Measurements from ENCODE around the gene GBX2. TPM values are rescaled to one million over a fixed set of nuclear protein-coding genes. Genes with fewer than 3 reads are reported as not detected.

GBX2 gene
- total RNA-seq, 1 donor from 2014 or later: not detected

- DNase-seq (ENCODE audit: low read depth) (peak; percentile 46), FAIRE-seq (no peak)
- Histone ChIP-seq H3K27me3 (ENCODE audit: control insufficient read depth, insufficient read depth, low read length) (peaks cover 3% of the 10 kb centered on the region), H3K4me3 (ENCODE audit: low read depth, low read length) (no peak overlapping the region), H3K36me3 (ENCODE audit: control insufficient read depth, insufficient read depth, low read length) (no peaks in the 10 kb centered on the region)
- peak; percentile 60 for TF ChIP-seq CTCF (IDR thresholded peaks at IDR 0.05; ENCODE audit: insufficient read depth, low read length, severe bottlenecking)
Measured at GRCh38 chr2:236180831-236181453, 12.8 kb upstream of the GBX2 start.

GRCh38 chr2:236180076-236180816 is 12.1 kb upstream of the GBX2 start:
- no peak overlapping the region for H3K4me3 ChIP-seq (ENCODE audit: low read depth, low read length)
- peak; percentile 81 for DNase-seq (ENCODE audit: low read depth)

GRCh38 chr2:236179236-236180075 is 11.3 kb upstream of the GBX2 start:
- DNase-seq (ENCODE audit: low read depth): no peak
- no peak overlapping the region for H3K4me3 ChIP-seq (ENCODE audit: low read depth, low read length)

More at GRCh38 chr2:236180076-236180816, 12.1 kb upstream of the GBX2 start:
- no peak for TF ChIP-seq CTCF (IDR thresholded peaks at IDR 0.05; ENCODE audit: insufficient read depth, low read length, severe bottlenecking)
- Histone ChIP-seq H3K36me3 (ENCODE audit: control insufficient read depth, insufficient read depth, low read length) (no peaks in the 10 kb centered on the region), H3K27me3 (ENCODE audit: control insufficient read depth, insufficient read depth, low read length) (peaks cover 3% of the 10 kb centered on the region)
- no peak for FAIRE-seq

GRCh38 chr2:236178890-236179235 is 10.7 kb upstream of the GBX2 start:
- no peak for DNase-seq (ENCODE audit: low read depth)
- no peak for TF ChIP-seq CTCF (IDR thresholded peaks at IDR 0.05; ENCODE audit: insufficient read depth, low read length, severe bottlenecking)
- FAIRE-seq: no peak
- Histone ChIP-seq H3K4me3 (ENCODE audit: low read depth, low read length) (no peak overlapping the region), H3K27me3 (ENCODE audit: control insufficient read depth, insufficient read depth, low read length) (peaks cover 12% of the 10 kb centered on the region), H3K36me3 (ENCODE audit: control insufficient read depth, insufficient read depth, low read length) (no peaks in the 10 kb centered on the region)

More at GRCh38 chr2:236179236-236180075, 11.3 kb upstream of the GBX2 start:
- Histone ChIP-seq H3K27me3 (ENCODE audit: control insufficient read depth, insufficient read depth, low read length) (peaks cover 8% of the 10 kb centered on the region), H3K36me3 (ENCODE audit: control insufficient read depth, insufficient read depth, low read length) (no peaks in the 10 kb centered on the region)
- FAIRE-seq: no peak
- no peak for TF ChIP-seq CTCF (IDR thresholded peaks at IDR 0.05; ENCODE audit: insufficient read depth, low read length, severe bottlenecking)

- Histone ChIP-seq H3K36me3 (ENCODE audit: control insufficient read depth, insufficient read depth, low read length) (no peaks in the 10 kb centered on the region), H3K4me3 (ENCODE audit: low read depth, low read length) (peak overlapping the region; percentile 36), H3K27me3 (ENCODE audit: control insufficient read depth, insufficient read depth, low read length) (peaks cover 16% of the 10 kb centered on the region)
- peak; percentile 92 for TF ChIP-seq CTCF (IDR thresholded peaks at IDR 0.05; ENCODE audit: insufficient read depth, low read length, severe bottlenecking)
- FAIRE-seq: no peak
- no peak for DNase-seq (ENCODE audit: low read depth)
Measured at GRCh38 chr2:236177967-236178889, 10.0 kb upstream of the GBX2 start.

All from bronchial epithelial cell (primary cell).